C4-2B (cell line): Measurements from ENCODE around the gene FCHSD1.

Experiments
- H3K27ac ChIP-seq: fragments of 450-650 bp; 2 replicates; pipeline ENCODE4 v1.5.1; 2017
- ZFX ChIP-seq: fragments of 450-650 bp; IDR thresholded peaks from 2 replicates; pipeline ENCODE4 v1.6.1; 2017
- TF ChIP-seq, protein P1 (sequence below): fragments of 450-650 bp; conservative IDR thresholded peaks from 2 replicates; pipeline ENCODE4 v1.5.1; 2017; ENCODE audit warnings: mild to moderate bottlenecking

The FCHSD1 gene

DNA sequence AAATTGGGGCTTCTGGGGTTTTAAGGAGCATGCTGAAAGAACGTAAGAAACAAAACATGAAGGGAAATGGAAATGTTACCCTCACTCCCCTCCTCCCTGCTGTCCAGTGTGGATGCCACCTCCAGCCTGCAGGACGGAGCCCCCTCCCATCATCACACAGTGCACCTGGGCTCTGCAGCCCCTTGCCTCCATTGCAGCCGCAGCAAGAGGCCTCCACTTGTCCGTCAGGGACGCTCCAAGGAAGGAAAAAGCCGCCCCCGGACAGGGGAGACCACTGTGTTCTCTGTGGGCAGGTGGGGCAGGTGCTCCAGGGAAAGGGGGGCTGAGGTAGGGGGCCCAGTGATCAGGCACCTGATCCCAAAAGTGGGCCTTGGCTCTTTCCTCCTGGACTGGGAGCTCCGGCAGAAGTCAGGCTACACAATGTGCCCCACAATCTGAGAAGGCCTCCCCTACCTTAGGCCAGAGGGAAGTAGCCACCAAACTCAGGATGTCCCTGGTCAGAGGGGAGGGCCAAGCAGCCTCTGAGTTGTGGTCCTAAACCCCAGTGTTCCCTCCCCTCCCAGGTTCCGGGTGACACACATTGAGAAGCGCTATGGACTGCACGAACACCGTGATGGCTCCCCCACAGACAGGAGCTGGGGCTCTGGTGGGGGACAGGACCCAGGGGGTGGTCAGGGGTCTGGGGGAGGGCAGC lies 11.7 kb downstream of the FCHSD1 start:
- no peak for TF ChIP-seq ZFX
- TF ChIP-seq, protein P1, sequence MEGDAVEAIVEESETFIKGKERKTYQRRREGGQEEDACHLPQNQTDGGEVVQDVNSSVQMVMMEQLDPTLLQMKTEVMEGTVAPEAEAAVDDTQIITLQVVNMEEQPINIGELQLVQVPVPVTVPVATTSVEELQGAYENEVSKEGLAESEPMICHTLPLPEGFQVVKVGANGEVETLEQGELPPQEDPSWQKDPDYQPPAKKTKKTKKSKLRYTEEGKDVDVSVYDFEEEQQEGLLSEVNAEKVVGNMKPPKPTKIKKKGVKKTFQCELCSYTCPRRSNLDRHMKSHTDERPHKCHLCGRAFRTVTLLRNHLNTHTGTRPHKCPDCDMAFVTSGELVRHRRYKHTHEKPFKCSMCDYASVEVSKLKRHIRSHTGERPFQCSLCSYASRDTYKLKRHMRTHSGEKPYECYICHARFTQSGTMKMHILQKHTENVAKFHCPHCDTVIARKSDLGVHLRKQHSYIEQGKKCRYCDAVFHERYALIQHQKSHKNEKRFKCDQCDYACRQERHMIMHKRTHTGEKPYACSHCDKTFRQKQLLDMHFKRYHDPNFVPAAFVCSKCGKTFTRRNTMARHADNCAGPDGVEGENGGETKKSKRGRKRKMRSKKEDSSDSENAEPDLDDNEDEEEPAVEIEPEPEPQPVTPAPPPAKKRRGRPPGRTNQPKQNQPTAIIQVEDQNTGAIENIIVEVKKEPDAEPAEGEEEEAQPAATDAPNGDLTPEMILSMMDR, result no peak
- H3K27ac ChIP-seq, result no peak overlapping the region

DNA sequence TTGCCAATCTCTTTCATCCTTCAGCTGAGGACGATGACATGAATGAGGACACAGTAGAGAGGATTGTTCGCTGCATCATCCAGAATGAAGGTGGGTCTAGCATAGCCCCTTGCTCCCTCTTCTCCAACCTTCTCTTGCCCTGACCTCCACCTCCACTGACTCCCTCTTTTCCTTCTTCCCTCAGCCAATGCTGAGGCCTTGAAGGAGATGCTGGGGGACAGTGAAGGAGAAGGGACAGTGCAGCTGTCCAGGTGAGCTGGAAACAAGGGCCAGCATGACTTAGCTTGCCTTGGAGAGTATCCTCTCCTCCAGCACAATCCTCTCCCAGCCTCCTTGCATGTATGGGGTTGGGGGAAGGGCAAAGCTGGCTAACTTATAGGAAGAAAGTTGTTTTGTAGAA lies 12.4 kb downstream of the FCHSD1 start:
- no peak overlapping the region for H3K27ac ChIP-seq

DNA sequence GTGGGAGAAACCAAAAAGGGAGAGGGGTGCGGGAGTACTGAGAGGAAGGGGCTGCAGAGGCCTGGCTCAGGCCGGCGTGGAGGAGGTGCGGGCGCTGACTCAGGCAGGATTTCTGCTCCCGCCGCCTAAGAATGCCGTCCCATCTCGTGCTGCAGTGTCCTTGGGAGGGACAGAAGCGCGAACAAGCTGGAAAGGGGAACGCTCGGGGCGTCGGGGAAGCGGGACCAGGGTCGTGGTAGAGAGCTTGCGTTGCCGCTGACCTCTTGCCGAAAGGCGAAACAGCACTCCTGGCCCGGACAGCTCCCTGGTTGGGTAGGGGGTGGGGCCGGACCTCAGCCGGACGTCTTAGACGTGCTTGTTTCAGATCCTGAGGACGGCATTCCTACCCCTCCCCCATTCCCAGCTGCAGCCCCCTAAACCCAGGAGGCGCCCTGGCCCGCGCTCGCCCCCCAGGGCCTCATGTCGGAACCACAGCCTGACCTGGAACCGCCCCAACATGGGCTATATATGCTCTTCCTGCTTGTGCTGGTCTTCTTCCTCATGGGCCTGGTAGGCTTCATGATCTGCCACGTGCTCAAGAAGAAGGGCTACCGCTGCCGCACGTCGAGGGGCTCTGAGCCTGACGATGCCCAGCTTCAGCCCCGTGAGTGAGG lies 13.3 kb downstream of the FCHSD1 start:
- peak overlapping the region; percentile 73 for H3K27ac ChIP-seq
- TF ChIP-seq, protein P1, result peak; percentile 28
- TF ChIP-seq ZFX, result 0 out of 2 replicates have a peak, but pooled peaks have one; percentile 34

More for the DNA sequence above, 12.4 kb downstream of the FCHSD1 start:
- TF ChIP-seq, protein P1, result no peak
- TF ChIP-seq ZFX, result no peak

DNA sequence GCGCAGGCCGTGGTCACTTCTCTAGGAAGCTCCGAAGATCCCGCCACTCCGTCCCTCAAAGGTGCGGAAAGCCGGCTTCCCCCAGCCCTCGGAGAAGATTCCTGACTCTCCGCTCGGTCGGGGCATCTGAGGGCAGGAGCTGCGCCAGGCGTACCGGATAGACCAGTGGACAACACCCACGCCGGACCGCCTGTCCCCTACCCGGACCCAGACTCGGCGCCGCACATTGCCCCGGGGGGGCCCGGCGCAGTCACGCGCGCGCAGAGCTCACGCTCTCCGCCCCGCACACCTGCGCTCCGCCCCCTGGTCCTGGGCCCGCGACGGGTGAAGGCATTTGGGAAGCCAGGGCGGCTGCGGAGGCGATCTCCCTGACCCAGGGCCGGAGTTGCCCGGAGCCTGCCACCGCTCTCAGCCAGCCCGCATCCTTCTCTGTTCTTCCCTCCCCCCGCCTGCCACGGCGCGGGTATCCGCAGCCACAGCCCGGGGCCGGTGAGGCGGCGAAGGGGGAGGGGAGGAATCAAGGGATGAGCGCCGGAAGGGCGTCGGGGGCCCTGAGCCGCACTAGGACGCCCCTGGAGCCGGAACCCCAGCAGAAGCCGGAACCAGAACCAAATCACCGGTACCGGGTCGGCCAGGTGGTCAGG lies 14.0 kb downstream of the FCHSD1 start:
- H3K27ac ChIP-seq, result peak overlapping the region; percentile 73

DNA sequence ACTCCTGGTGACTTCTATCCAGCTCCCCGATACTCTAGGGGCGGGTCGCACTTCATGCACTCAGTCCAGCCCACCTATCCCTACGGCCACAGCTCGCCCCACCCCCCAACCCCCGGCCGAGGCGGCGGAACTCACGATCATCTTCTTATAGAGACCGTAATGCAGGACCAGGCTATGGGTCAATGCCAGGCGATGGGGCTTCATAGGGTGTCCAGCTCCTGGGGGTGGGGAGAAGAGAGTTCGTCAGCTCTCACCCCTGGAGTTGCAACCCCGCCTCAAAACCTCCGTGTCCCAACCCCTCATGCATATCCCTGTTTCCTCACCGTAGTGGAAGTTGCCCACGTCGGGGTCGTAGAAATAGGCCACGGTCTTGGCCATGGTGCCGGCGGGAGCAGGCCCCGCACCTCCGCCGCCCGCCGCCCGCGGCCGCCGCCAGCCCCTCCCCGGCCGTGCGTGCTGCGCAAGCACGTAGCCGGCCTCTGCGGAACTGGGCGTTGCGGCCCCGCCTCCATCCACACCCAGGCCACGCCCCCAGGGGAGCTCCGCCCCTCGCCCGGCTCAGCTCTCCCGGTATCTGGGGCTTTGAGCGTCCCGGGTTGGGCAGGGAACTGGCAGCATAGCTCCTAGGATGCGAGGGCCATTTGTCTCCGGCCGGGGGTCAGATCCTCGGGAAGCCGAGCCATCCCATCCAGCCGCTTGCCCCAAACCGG lies 14.7 kb downstream of the FCHSD1 start, which contains the start of the genes HDAC3 and RELL2:
Gene HDAC3 (minus strand): TSS at position 437 of the 710 bp plus-strand sequence. CDS start 59 bp downstream, at position 378.
Gene RELL2 (plus strand): TSS at position 585 of the 710 bp plus-strand sequence. CDS start 1,229 bp downstream, outside the sequence.
- peak within 1 kb of the TSS; percentile 73 for H3K27ac ChIP-seq
- TF ChIP-seq ZFX, result peak; percentile 74; the same call in 1 of the 2 replicates
- TF ChIP-seq, protein P1, result no peak

More for the DNA sequence above, 14.0 kb downstream of the FCHSD1 start:
- no peak for TF ChIP-seq ZFX
- TF ChIP-seq, protein P1, result no peak

DNA sequence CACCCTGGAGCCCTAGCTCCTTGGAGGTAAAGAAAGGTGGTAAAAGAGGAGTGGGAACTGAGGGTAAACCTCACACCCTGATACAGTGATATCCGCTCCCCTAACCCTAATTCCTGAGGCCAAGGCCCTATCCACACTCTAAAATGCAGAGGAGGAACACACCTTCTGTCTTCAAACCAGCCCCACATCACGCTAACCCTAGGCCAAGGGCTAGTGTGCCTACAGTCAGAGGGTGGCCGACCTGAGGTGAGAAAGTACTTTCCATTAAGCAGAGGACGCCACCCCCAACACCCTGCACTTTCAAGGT lies 15.2 kb downstream of the FCHSD1 start:
- no peak for TF ChIP-seq ZFX
- TF ChIP-seq, protein P1, result no peak
- H3K27ac ChIP-seq, result peak overlapping the region; percentile 73
